HCT116 (cell line): Measurements from ENCODE around the gene PPHLN1. TPM values are rescaled to one million over a fixed set of nuclear protein-coding genes. Genes with fewer than 3 reads are reported as not detected.

Experiments
- ATAC-seq: fragments of 200-7000 bp; cut with Tn5 transposase; 2 replicates; pipeline ENCODE4 v1.9.1; 2020; ENCODE audit warnings: mild to moderate bottlenecking, moderate library complexity
- BruUV-seq: library from RNA; stranded (reverse); fragments of 400-500 nt; replicated peaks from 2 replicates; lab custom pipeline; 2021; lab: Mats Ljungman, UMichigan
- CTCF ChIA-PET: fragments of 300-600 bp; sonication (Branson Sonifier 250); formaldehyde crosslinking; loops from one replicate; lab custom pipeline; 2021; ENCODE audit warnings: antibody characterized with exemption; lab: Charles Lee
- POLR2A ChIA-PET: fragments of 300-600, 350-600 bp; sonication (Branson Sonifier 250); formaldehyde crosslinking; loops from one replicate; lab custom pipeline; 2021; ENCODE audit warnings: antibody characterized with exemption; lab: Charles Lee
- RAD21 ChIA-PET, 2 experiments: fragments of 300-600 bp; sonication (Branson Sonifier 250); formaldehyde crosslinking; loops; one replicate each; lab custom pipeline; 2023; ENCODE audit warnings: low total read pairs in 2 of 2; ENCODE audit not compliant: uncharacterized antibody in 2 of 2, unreplicated experiment in 2 of 2, low non-redundant PET in 1 of 2; lab: Charles Lee
- DNase-seq: peaks from one replicate; pipeline ENCODE4 v3.0.0-alpha.2; 2010; ENCODE audit warnings: low read depth, low spot score
- H2AFZ ChIP-seq: fragments of 200-600 bp; shearing (Covaris generic), sonication (generic); 2 replicates; pipeline ENCODE4 v1.6.1; 2017; ENCODE audit warnings: low read depth, mixed run types, mixed read lengths, antibody characterized with exemption, low read length; ENCODE audit not compliant: poor library complexity, severe bottlenecking
- H3K27ac ChIP-seq: 2 replicates; pipeline ENCODE4 v1.5.1; 2012; ENCODE audit warnings: low read depth, low read length
- H3K27me3 ChIP-seq: fragments of 200-600 bp; sonication (generic); 2 replicates; pipeline ENCODE4 v1.6.1; 2016; ENCODE audit warnings: mixed run types, low read length, mixed read lengths; ENCODE audit not compliant: insufficient read depth
- H3K36me3 ChIP-seq, 2 experiments: fragments of 200-500 bp in 1 of 2; fragments of 200-600 bp in 1 of 2; sonication (Bioruptor generic) in 1 of 2; sonication (generic) in 1 of 2; 2 replicates each; pipeline versions ENCODE4 v1.5.1 to v1.6.1; 2014 to 2016; ENCODE audit warnings: low read length in 2 of 2, inconsistent platforms in 1 of 2, mixed read lengths in 1 of 2, mixed run types in 1 of 2; ENCODE audit not compliant: insufficient read depth in 2 of 2, control insufficient read depth in 1 of 2
- H3K4me1 ChIP-seq, 2 experiments: fragments of 200-600 bp in 1 of 2; sonication (generic) in 1 of 2; 2 replicates each; pipeline versions ENCODE4 v1.5.1 to v1.6.1; 2012 to 2017; ENCODE audit warnings: low read length in 2 of 2, inconsistent platforms in 1 of 2, mild to moderate bottlenecking in 1 of 2, mixed read lengths in 1 of 2, mixed run types in 1 of 2, moderate library complexity in 1 of 2; ENCODE audit not compliant: insufficient read depth in 2 of 2, control insufficient read depth in 1 of 2
- H3K4me2 ChIP-seq: fragments of 200-600 bp; sonication (generic); 2 replicates; pipeline ENCODE4 v1.6.1; 2017; ENCODE audit warnings: mixed run types, low read length, mixed read lengths
- H3K4me3 ChIP-seq, 2 experiments: fragments of 200-600 bp in 1 of 2; sonication (generic) in 1 of 2; replicated peaks in 1 of 2; 2 replicates each; pipeline ENCODE4 v1.5.1; 2011 to 2016; ENCODE audit warnings: low read length in 2 of 2, control low read depth in 1 of 2, low read depth in 1 of 2, mild to moderate bottlenecking in 1 of 2, mixed read lengths in 1 of 2, mixed run types in 1 of 2
- H3K79me2 ChIP-seq: fragments of 200-600 bp; sonication (generic); 2 replicates; pipeline ENCODE4 v1.6.1; 2017; ENCODE audit warnings: mild to moderate bottlenecking, mixed run types, low read length, moderate library complexity, mixed read lengths; ENCODE audit not compliant: insufficient read depth
- H3K9ac ChIP-seq: fragments of 200-600 bp; sonication (generic); 2 replicates; pipeline ENCODE4 v1.6.1; 2016; ENCODE audit warnings: low read length, mixed read lengths
- H3K9me2 ChIP-seq: fragments of 200-600 bp; sonication (generic), shearing (Covaris generic); 2 replicates; pipeline ENCODE4 v1.6.1; 2017; ENCODE audit warnings: mixed run types, mild to moderate bottlenecking, moderate library complexity; ENCODE audit not compliant: insufficient read depth
- H3K9me3 ChIP-seq, 2 experiments: fragments of 200-500 bp in 1 of 2; fragments of 200-600 bp in 1 of 2; sonication (Bioruptor generic) in 1 of 2; sonication (generic) in 1 of 2; 2 replicates each; pipeline ENCODE4 v1.6.1; 2014 to 2017; ENCODE audit warnings: low read length in 2 of 2, mixed read lengths in 2 of 2, inconsistent platforms in 1 of 2, low read depth in 1 of 2, mild to moderate bottlenecking in 1 of 2, mixed run types in 1 of 2, moderate library complexity in 1 of 2; ENCODE audit not compliant: control insufficient read depth in 1 of 2, insufficient read depth in 1 of 2
- H4K20me1 ChIP-seq: fragments of 200-600 bp; sonication (generic), shearing (Covaris generic); 2 replicates; pipeline ENCODE4 v1.6.1; 2017; ENCODE audit warnings: mixed run types, mild to moderate bottlenecking, moderate library complexity; ENCODE audit not compliant: insufficient read depth
- ELF1 ChIP-seq: IDR thresholded peaks from 2 replicates; pipeline ENCODE4 v1.6.1; 2012; ENCODE audit warnings: low read depth, borderline replicate concordance
- EZH2 ChIP-seq: fragments of 200-600 bp; sonication (generic); IDR thresholded peaks from 2 replicates; pipeline ENCODE4 v1.6.1; 2017; ENCODE audit warnings: antibody characterized with exemption, mixed run types
- EZH2phosphoT487 ChIP-seq: fragments of 200-600 bp; IDR thresholded peaks from 2 replicates; pipeline ENCODE4 v1.6.1; 2018; ENCODE audit warnings: antibody characterized with exemption, borderline replicate concordance
- FOSL1 ChIP-seq: IDR thresholded peaks from 2 replicates; pipeline ENCODE4 v1.6.1; 2012; ENCODE audit warnings: low read depth
- JUND ChIP-seq: IDR thresholded peaks from 2 replicates; pipeline ENCODE4 v1.6.1; 2012
- POLR2A ChIP-seq: IDR thresholded peaks from 2 replicates; pipeline ENCODE4 v1.7.0; 2011; ENCODE audit warnings: borderline replicate concordance; ENCODE audit not compliant: insufficient read depth, insufficient read length; ENCODE audit errors: extremely low read depth
- RAD21 ChIP-seq: IDR thresholded peaks from 2 replicates; pipeline ENCODE4 v1.6.1; 2012; ENCODE audit warnings: low read depth, mild to moderate bottlenecking
- SIN3A ChIP-seq: IDR thresholded peaks from 2 replicates; pipeline ENCODE4 v1.6.1; 2012; ENCODE audit warnings: low read depth
- SP1 ChIP-seq: IDR thresholded peaks from 2 replicates; pipeline ENCODE4 v1.6.1; 2012; ENCODE audit warnings: low read depth
- SRF ChIP-seq: IDR thresholded peaks from 2 replicates; pipeline ENCODE4 v1.6.1; 2012; ENCODE audit warnings: low read depth
- TCF7L2 ChIP-seq: IDR thresholded peaks from 2 replicates; pipeline ENCODE4 v1.7.0; 2011; ENCODE audit warnings: borderline replicate concordance, inconsistent platforms; ENCODE audit not compliant: insufficient read depth, insufficient read length; ENCODE audit errors: extremely low read depth
- YY1 ChIP-seq: IDR thresholded peaks from 2 replicates; pipeline ENCODE4 v1.6.1; 2011; ENCODE audit warnings: low read length, low read depth, moderate library complexity, mild to moderate bottlenecking; ENCODE audit not compliant: insufficient replicate concordance; ENCODE audit errors: extremely low read depth
- ZFX ChIP-seq: fragments of 450-650 bp; IDR thresholded peaks from 2 replicates; pipeline ENCODE4 v1.6.1; 2017
- ZNF274 ChIP-seq: fragments of 200-500 bp; sonication (Bioruptor generic); IDR thresholded peaks from 2 replicates; pipeline ENCODE4 v1.6.1; 2014; ENCODE audit warnings: mild to moderate bottlenecking, low read depth, low read length, inconsistent platforms
- intact Hi-C: fragments of 100-400 bp; cut with micrococcal nuclease; formaldehyde crosslinking; loops from 2 replicates; pipeline ENCODE4 v1.10.0; 2022
- total RNA-seq: library from RNA; stranded (reverse); gene quantifications from one replicate; pipeline ENCODE4 v1.2.1, GENCODE V29; 2021; ENCODE audit not compliant: unreplicated experiment
- TF ChIP-seq, protein P1 (sequence below): IDR thresholded peaks from 2 replicates; pipeline ENCODE4 v1.6.1; 2011; ENCODE audit warnings: mild to moderate bottlenecking, low read length, moderate library complexity; ENCODE audit not compliant: insufficient replicate concordance; ENCODE audit errors: extremely low read depth
- TF ChIP-seq, protein P2 (sequence below): IDR thresholded peaks from 2 replicates; pipeline ENCODE4 v1.6.1; 2012
- TF ChIP-seq, protein P3 (sequence below): IDR thresholded peaks from 2 replicates; pipeline ENCODE4 v1.6.1; 2012; ENCODE audit warnings: low read depth
- TF ChIP-seq, protein P4 (sequence below), 3 experiments: fragments of 200-600 bp in 1 of 3; sonication (generic) in 1 of 3; IDR thresholded peaks in 2 of 3; conservative IDR thresholded peaks in 1 of 3; 2 replicates each; pipeline ENCODE4 v1.5.1; 2012 to 2017; ENCODE audit warnings: low read depth in 2 of 3, low read length in 2 of 3, antibody characterized with exemption in 1 of 3, borderline replicate concordance in 1 of 3, control low read depth in 1 of 3, mild to moderate bottlenecking in 1 of 3, mixed read lengths in 1 of 3, mixed run types in 1 of 3, moderate library complexity in 1 of 3; ENCODE audit not compliant: insufficient read depth in 1 of 3
- TF ChIP-seq, protein P5 (sequence below): IDR thresholded peaks from 2 replicates; pipeline ENCODE4 v1.6.1; 2012

The PPHLN1 gene
- total RNA-seq, 1 experiment from 2014 or later = 57.4 TPM

DNA sequence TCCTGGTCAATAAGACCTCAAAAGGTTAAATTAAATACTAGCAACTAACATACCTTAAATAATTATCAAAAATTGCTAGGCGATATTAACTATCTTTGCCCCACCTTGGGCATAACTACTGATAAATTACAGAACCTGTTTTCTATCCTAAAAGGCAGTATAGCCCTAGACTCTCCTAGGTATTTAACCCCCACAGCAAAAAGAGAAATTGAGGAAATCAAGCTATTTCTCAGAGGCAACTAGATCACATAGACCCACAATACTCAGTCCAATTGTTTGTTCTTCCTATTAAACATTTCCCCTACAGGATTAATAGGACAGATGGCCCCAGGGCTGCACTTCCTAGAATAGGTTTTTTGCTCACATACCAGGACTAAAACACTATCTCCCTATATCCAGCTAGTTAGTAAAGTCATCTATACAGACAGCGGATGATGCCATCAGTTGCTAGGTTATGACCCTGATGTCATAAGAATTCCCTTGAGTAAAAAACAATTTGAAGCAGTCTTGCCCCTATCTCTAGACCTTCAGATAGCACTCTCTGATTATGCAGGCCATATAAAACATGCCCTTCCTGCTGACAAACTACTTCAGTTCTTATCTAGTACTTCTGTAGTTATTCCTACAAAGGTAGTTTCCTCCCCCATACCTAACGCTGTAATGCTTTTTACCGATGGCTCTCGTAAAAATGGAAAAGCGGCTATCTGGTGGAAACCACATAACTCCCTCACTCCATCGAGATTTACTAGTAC lies 118.4 kb downstream of the PPHLN1 start:
- RAD21 ChIA-PET = no interaction called here
- Histone ChIP-seq H3K4me3 (no peak overlapping the region), H3K9me2 (no peaks in the 10 kb centered on the region), H3K27ac (no peak overlapping the region), H3K4me2 (no peak overlapping the region), H3K9me3 (no peaks in the 10 kb centered on the region), H3K9ac (no peak overlapping the region), H3K79me2 (no peaks in the 10 kb centered on the region), H2AFZ (no peak overlapping the region), H4K20me1 (no peaks in the 10 kb centered on the region), H3K4me1 (no peaks in the 10 kb centered on the region), H3K27me3 (no peaks in the 10 kb centered on the region), H3K36me3 (peaks cover 0 to 4% of the 10 kb centered on the region in 2 experiments; a peak in 2 of 4 replicates)
- BruUV-seq = no TSS peak
- intact Hi-C loops = no loop called here
- CTCF ChIA-PET = no interaction called here
- POLR2A ChIA-PET = no interaction called here
- DNase-seq (no peak), ATAC-seq (no peak)
- TF ChIP-seq, protein P1, sequence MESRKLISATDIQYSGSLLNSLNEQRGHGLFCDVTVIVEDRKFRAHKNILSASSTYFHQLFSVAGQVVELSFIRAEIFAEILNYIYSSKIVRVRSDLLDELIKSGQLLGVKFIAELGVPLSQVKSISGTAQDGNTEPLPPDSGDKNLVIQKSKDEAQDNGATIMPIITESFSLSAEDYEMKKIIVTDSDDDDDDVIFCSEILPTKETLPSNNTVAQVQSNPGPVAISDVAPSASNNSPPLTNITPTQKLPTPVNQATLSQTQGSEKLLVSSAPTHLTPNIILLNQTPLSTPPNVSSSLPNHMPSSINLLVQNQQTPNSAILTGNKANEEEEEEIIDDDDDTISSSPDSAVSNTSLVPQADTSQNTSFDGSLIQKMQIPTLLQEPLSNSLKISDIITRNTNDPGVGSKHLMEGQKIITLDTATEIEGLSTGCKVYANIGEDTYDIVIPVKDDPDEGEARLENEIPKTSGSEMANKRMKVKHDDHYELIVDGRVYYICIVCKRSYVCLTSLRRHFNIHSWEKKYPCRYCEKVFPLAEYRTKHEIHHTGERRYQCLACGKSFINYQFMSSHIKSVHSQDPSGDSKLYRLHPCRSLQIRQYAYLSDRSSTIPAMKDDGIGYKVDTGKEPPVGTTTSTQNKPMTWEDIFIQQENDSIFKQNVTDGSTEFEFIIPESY = no peak
- TF ChIP-seq EZH2phosphoT487 (no peak), ZNF274 (no peak), SP1 (no peak), RAD21 (no peak), POLR2A (no peak), EZH2 (no peak), SRF (no peak), SIN3A (no peak), TCF7L2 (no peak), ELF1 (no peak), FOSL1 (no peak), ZFX (no peak), YY1 (no peak), JUND (no peak)
- TF ChIP-seq, protein P2, sequence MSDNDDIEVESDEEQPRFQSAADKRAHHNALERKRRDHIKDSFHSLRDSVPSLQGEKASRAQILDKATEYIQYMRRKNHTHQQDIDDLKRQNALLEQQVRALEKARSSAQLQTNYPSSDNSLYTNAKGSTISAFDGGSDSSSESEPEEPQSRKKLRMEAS = no peak
- TF ChIP-seq, protein P3, sequence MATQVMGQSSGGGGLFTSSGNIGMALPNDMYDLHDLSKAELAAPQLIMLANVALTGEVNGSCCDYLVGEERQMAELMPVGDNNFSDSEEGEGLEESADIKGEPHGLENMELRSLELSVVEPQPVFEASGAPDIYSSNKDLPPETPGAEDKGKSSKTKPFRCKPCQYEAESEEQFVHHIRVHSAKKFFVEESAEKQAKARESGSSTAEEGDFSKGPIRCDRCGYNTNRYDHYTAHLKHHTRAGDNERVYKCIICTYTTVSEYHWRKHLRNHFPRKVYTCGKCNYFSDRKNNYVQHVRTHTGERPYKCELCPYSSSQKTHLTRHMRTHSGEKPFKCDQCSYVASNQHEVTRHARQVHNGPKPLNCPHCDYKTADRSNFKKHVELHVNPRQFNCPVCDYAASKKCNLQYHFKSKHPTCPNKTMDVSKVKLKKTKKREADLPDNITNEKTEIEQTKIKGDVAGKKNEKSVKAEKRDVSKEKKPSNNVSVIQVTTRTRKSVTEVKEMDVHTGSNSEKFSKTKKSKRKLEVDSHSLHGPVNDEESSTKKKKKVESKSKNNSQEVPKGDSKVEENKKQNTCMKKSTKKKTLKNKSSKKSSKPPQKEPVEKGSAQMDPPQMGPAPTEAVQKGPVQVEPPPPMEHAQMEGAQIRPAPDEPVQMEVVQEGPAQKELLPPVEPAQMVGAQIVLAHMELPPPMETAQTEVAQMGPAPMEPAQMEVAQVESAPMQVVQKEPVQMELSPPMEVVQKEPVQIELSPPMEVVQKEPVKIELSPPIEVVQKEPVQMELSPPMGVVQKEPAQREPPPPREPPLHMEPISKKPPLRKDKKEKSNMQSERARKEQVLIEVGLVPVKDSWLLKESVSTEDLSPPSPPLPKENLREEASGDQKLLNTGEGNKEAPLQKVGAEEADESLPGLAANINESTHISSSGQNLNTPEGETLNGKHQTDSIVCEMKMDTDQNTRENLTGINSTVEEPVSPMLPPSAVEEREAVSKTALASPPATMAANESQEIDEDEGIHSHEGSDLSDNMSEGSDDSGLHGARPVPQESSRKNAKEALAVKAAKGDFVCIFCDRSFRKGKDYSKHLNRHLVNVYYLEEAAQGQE = no peak
- TF ChIP-seq, protein P4, sequence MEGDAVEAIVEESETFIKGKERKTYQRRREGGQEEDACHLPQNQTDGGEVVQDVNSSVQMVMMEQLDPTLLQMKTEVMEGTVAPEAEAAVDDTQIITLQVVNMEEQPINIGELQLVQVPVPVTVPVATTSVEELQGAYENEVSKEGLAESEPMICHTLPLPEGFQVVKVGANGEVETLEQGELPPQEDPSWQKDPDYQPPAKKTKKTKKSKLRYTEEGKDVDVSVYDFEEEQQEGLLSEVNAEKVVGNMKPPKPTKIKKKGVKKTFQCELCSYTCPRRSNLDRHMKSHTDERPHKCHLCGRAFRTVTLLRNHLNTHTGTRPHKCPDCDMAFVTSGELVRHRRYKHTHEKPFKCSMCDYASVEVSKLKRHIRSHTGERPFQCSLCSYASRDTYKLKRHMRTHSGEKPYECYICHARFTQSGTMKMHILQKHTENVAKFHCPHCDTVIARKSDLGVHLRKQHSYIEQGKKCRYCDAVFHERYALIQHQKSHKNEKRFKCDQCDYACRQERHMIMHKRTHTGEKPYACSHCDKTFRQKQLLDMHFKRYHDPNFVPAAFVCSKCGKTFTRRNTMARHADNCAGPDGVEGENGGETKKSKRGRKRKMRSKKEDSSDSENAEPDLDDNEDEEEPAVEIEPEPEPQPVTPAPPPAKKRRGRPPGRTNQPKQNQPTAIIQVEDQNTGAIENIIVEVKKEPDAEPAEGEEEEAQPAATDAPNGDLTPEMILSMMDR (IDR thresholded peaks at IDR 0.05 in 2 of 3, conservative IDR thresholded peaks at IDR 0.05 in 1 of 3; ENCODE audit: borderline replicate concordance in 1 of 3, insufficient read depth in 1 of 3, low read depth in 2 of 3, low read length in 2 of 3) = no peak
- TF ChIP-seq, protein P5, sequence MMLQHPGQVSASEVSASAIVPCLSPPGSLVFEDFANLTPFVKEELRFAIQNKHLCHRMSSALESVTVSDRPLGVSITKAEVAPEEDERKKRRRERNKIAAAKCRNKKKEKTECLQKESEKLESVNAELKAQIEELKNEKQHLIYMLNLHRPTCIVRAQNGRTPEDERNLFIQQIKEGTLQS = no peak
